ENCODE measurements around the gene LPP. TPM values are rescaled to one million over a fixed set of nuclear protein-coding genes. Genes with fewer than 3 reads are reported as not detected.
A peak's percentile ranks its signal among the peaks of the same experiment; 100 is the strongest.

Gene LPP
- total RNA-seq, 1 donor from 2014 or later = 14.2 TPM

DNA sequence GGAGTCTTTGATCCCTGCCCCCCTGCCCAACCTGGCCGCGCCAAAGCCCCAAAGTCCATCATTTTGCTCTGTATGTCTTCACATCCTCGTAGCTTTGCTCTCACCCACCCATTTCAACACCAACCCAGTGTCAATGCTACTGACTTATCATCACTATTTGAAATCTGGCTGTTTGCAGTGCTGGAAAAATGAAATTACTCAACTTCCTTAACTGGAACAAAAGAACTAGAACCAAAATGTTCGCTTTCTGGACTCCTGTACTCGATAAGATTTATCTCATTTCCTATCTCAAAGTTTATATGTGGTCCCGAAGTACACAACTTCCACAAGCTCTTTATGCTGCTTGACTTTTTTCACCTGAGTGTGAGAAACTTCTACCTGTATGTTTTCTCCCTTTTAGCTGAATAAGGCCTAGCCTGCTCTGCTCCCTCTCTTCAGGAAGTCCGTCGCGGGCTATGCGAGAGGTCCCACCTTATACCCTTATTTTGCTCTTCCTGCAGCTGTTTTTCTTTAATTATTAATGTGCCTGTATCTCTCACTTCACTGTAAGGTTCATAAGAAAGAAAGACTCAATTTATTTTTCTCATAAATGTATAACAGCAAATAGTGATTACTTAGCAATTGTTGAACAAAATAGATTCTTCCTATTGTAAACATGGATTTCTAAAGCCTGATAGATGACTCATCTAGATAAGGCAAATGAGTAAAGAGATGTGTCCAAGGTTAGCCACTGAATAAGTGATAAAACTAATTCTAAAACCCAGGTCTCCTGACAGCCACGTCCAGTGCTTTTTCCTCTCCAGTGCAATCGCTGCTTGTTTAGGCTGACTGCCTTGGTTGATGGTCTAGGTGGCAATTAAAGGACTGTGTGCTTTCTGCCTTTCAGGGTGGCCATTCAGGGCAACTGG, 553.7 kb downstream of the LPP start:
- TF ChIP-seq CTCF (IDR thresholded peaks at IDR 0.05; ENCODE audit: insufficient read depth, low read length, severe bottlenecking) = no peak
- no peak for FAIRE-seq
- DNase-seq (ENCODE audit: low read depth) = peak; percentile 15
- Histone ChIP-seq H3K36me3 (ENCODE audit: control insufficient read depth, insufficient read depth, low read length) (no peaks in the 10 kb centered on the region), H3K27me3 (ENCODE audit: control insufficient read depth, insufficient read depth, low read length) (no peaks in the 10 kb centered on the region), H3K4me3 (ENCODE audit: low read depth, low read length) (no peak overlapping the region)

DNA sequence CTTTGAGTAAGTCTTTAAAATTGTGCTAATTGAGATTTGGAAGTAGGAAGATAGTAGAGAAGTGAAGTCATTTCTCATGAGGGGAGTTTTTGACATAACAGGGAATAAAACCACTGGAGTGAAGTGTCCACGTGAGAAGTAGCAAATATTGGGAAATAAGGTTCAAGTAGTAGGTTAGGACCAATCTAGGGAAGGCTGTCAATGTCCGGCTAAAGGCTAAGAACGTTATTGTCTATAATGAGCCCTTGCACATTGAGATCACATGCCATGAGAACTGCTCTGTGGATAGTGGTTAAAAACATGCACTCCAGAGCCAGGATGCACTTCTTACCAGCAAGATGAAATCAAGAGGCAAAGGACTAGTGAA, 557.9 kb downstream of the LPP start:
- FAIRE-seq (peak; percentile 83), DNase-seq (ENCODE audit: low read depth) (no peak)
- Histone ChIP-seq H3K4me3 (ENCODE audit: low read depth, low read length) (no peak overlapping the region), H3K27me3 (ENCODE audit: control insufficient read depth, insufficient read depth, low read length) (no peaks in the 10 kb centered on the region), H3K36me3 (ENCODE audit: control insufficient read depth, insufficient read depth, low read length) (no peaks in the 10 kb centered on the region)
- no peak for TF ChIP-seq CTCF (IDR thresholded peaks at IDR 0.05; ENCODE audit: insufficient read depth, low read length, severe bottlenecking)

GRCh38 chr3:188712248-188712924, 558.4 kb downstream of the LPP start:
- Histone ChIP-seq H3K27me3 (ENCODE audit: control insufficient read depth, insufficient read depth, low read length) (no peaks in the 10 kb centered on the region), H3K4me3 (ENCODE audit: low read depth, low read length) (no peak overlapping the region), H3K36me3 (ENCODE audit: control insufficient read depth, insufficient read depth, low read length) (no peaks in the 10 kb centered on the region)
- no peak for TF ChIP-seq CTCF (IDR thresholded peaks at IDR 0.05; ENCODE audit: insufficient read depth, low read length, severe bottlenecking)
- peak; percentile 40 for FAIRE-seq
- peak; percentile 72 for DNase-seq (ENCODE audit: low read depth)

GRCh38 chr3:188712991-188713390, 559.0 kb downstream of the LPP start:
- Histone ChIP-seq H3K4me3 (ENCODE audit: low read depth, low read length) (no peak overlapping the region), H3K27me3 (ENCODE audit: control insufficient read depth, insufficient read depth, low read length) (no peaks in the 10 kb centered on the region), H3K36me3 (ENCODE audit: control insufficient read depth, insufficient read depth, low read length) (no peaks in the 10 kb centered on the region)
- DNase-seq (ENCODE audit: low read depth) (no peak), FAIRE-seq (no peak)
- no peak for TF ChIP-seq CTCF (IDR thresholded peaks at IDR 0.05; ENCODE audit: insufficient read depth, low read length, severe bottlenecking)

DNA sequence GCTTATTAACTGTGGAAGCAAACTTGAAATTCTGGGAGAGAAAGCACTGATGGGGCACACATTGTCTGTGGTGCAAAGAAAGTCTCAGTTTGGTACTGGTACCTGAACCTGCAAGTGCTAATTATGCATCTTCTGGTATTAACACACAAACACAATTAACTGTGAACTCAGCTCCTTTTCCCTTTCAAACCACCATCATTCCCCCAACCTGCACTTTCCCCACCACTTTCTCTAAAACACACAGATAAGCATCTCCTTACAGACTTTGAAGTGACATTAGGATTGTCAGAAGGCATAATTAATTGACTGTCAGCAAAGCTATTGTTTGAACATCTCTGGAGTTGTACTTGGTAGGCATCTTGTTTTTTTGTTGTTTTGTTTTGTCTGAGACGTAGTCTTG, 565.6 kb downstream of the LPP start:
- FAIRE-seq (no peak), DNase-seq (ENCODE audit: low read depth) (no peak)
- no peak for TF ChIP-seq CTCF (IDR thresholded peaks at IDR 0.05; ENCODE audit: insufficient read depth, low read length, severe bottlenecking)
- H3K36me3 ChIP-seq (ENCODE audit: control insufficient read depth, insufficient read depth, low read length) = no peaks in the 10 kb centered on the region
- H3K27me3 ChIP-seq (ENCODE audit: control insufficient read depth, insufficient read depth, low read length) = no peaks in the 10 kb centered on the region
- no peak overlapping the region for H3K4me3 ChIP-seq (ENCODE audit: low read depth, low read length)
